Retina (tissue), 1 donor: ENCODE data around the gene GPR160.

ENCODE experiments used
- DNase-seq: peaks from one replicate; pipeline ENCODE4 v3.0.0-alpha.2; 2016

GPR160 gene

GRCh38 chr3:170033489-170033888 is 4.3 kb upstream of the GPR160 start:
- no peak for DNase-seq

GRCh38 chr3:170038434-170039110 is 777 bp downstream of the GPR160 start:
- DNase-seq, result peak; percentile 69

- DNase-seq, result peak; percentile 36
These were observed 2.6 kb downstream of the GPR160 start for GRCh38 chr3:170040418-170040817.

GRCh38 chr3:170043506-170043905 is 5.7 kb downstream of the GPR160 start:
- no peak for DNase-seq

GRCh38 chr3:170044271-170044670 is 6.5 kb downstream of the GPR160 start:
- DNase-seq, result no peak

- no peak for DNase-seq
These were observed 7.0 kb downstream of the GPR160 start for GRCh38 chr3:170044795-170045244.

GRCh38 chr3:170046269-170047132 is 8.7 kb downstream of the GPR160 start:
- DNase-seq, result no peak

GRCh38 chr3:170047133-170047404 is 9.3 kb downstream of the GPR160 start:
- DNase-seq, result no peak

- no peak for DNase-seq
These were observed 11.6 kb downstream of the GPR160 start for GRCh38 chr3:170049146-170050000.

- no peak for DNase-seq
These were observed 13.0 kb downstream of the GPR160 start for GRCh38 chr3:170050753-170051152.

- DNase-seq, result no peak
These were observed 14.6 kb downstream of the GPR160 start for GRCh38 chr3:170052398-170052797.

GRCh38 chr3:170054204-170054603 is 16.4 kb downstream of the GPR160 start:
- no peak for DNase-seq

- DNase-seq, result no peak
These were observed 17.4 kb downstream of the GPR160 start for GRCh38 chr3:170055209-170055608.

GRCh38 chr3:170056710-170057454 is 19.1 kb downstream of the GPR160 start:
- no peak for DNase-seq

- no peak for DNase-seq
These were observed 19.8 kb downstream of the GPR160 start for GRCh38 chr3:170057550-170057949.

- DNase-seq, result no peak
These were observed 20.3 kb downstream of the GPR160 start for GRCh38 chr3:170058127-170058526.

GRCh38 chr3:170059447-170059846 is 21.7 kb downstream of the GPR160 start:
- DNase-seq, result no peak

- DNase-seq, result no peak
These were observed 24.3 kb downstream of the GPR160 start for GRCh38 chr3:170062068-170062467.

GRCh38 chr3:170062769-170063168 is 25.0 kb downstream of the GPR160 start:
- no peak for DNase-seq

- no peak for DNase-seq
These were observed 25.9 kb downstream of the GPR160 start for GRCh38 chr3:170063691-170064090.

GRCh38 chr3:170064108-170064507 is 26.3 kb downstream of the GPR160 start:
- no peak for DNase-seq

GRCh38 chr3:170075441-170076091 is 37.8 kb downstream of the GPR160 start:
- no peak for DNase-seq
